Hepatocyte (in vitro differentiated cells): Measurements from ENCODE around the gene SIGLEC5.

Source experiments
- EZH2 ChIP-seq: fragments of 200-600 bp; sonication (generic); IDR thresholded peaks from 2 replicates; pipeline ENCODE4 v1.6.1; 2016; ENCODE audit warnings: antibody characterized with exemption, mild to moderate bottlenecking, borderline replicate concordance
- EZH2phosphoT487 ChIP-seq: fragments of 200-600 bp; sonication (generic); IDR thresholded peaks from one replicate; pipeline ENCODE4 v1.6.1; 2018; ENCODE audit warnings: antibody characterized with exemption, mild to moderate bottlenecking, low read depth, moderate library complexity; ENCODE audit not compliant: unreplicated experiment, severe bottlenecking
- TF ChIP-seq, protein P1 (sequence below): fragments of 200-600 bp; sonication (generic); IDR thresholded peaks from 2 replicates; pipeline ENCODE4 v1.5.1; 2016; ENCODE audit warnings: antibody characterized with exemption, mild to moderate bottlenecking; ENCODE audit not compliant: poor library complexity

DNA sequence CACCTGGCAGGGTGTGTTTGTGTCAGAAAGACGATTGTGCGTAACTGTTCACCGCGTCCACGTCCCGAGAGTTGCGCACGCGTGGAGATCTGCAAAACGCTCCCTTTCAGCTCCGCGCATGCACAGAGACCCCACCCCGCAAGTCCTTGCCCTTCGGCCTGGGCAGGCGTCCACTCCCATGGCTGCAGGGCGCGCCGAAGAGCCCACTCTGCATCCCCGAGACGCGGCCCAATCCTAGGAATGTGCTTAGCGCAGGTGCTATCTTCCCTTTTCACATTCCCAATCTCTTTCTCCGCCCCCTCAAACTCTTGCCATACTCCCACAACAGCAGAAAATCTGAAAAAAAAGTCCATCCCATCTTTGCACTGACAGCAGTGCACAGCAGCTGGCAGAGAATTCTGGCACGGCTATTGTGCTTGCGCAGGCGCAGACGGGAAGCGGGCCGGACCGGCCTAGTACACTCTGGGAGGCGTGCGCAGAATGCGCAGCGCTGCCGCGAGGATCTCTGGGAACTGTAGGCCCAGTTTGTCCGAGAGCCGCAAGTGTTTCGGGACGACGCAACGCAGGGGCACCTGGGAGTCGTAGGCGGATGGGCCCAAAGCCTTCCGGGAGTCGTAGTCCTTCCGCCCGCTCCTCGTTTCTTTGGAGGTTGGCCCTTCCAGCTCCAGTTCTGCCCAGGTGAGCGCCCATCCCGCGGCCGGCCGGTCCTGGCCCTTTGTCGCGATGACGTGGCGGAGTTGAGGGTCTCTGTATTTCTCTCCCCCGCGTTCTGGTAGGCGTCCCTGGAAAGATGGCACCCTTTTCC is 36.0 kb downstream of the SIGLEC5 start:
- TF ChIP-seq, protein P1, sequence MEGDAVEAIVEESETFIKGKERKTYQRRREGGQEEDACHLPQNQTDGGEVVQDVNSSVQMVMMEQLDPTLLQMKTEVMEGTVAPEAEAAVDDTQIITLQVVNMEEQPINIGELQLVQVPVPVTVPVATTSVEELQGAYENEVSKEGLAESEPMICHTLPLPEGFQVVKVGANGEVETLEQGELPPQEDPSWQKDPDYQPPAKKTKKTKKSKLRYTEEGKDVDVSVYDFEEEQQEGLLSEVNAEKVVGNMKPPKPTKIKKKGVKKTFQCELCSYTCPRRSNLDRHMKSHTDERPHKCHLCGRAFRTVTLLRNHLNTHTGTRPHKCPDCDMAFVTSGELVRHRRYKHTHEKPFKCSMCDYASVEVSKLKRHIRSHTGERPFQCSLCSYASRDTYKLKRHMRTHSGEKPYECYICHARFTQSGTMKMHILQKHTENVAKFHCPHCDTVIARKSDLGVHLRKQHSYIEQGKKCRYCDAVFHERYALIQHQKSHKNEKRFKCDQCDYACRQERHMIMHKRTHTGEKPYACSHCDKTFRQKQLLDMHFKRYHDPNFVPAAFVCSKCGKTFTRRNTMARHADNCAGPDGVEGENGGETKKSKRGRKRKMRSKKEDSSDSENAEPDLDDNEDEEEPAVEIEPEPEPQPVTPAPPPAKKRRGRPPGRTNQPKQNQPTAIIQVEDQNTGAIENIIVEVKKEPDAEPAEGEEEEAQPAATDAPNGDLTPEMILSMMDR = no peak
- TF ChIP-seq EZH2 (no peak), EZH2phosphoT487 (no peak)
